Keratinocyte (primary cell): ENCODE results near the gene CYP4B1. TPM values are rescaled to one million over a fixed set of nuclear protein-coding genes. Genes with fewer than 3 reads are reported as not detected.
"Not testable (repeated sequence)": the region's sequence is repeated elsewhere in the genome, so short reads cannot be mapped to it uniquely, and the experiment has no call there.

Experiments used
- DNase-seq: peaks from one replicate; pipeline ENCODE4 v3.0.0-alpha.2; 2011; ENCODE audit warnings: low read depth, missing footprints, low spot score
- FAIRE-seq: peaks from 2 replicates; lab custom pipeline; 2011; peaks lifted over from hg19 to GRCh38; lab: Jason Lieb, UNC
- H2AFZ ChIP-seq: 2 replicates; pipeline ENCODE4 v1.6.0; 2012; ENCODE audit warnings: low read length, control low read depth, inconsistent platforms; ENCODE audit not compliant: control insufficient read depth
- H3K27ac ChIP-seq: 2 replicates; pipeline ENCODE4 v1.5.1; 2011; ENCODE audit warnings: low read length; ENCODE audit not compliant: control insufficient read depth, insufficient read depth
- H3K27me3 ChIP-seq: 3 replicates; pipeline ENCODE4 v1.6.0; 2011; ENCODE audit warnings: low read length; ENCODE audit not compliant: control insufficient read depth, insufficient read depth; ENCODE audit errors: extremely low read depth
- H3K36me3 ChIP-seq, 2 experiments: 2 replicates in 1 of 2; 3 replicates in 1 of 2; pipeline ENCODE4 v1.5.1; 2011; ENCODE audit warnings: low read length in 2 of 2, mild to moderate bottlenecking in 1 of 2; ENCODE audit not compliant: control insufficient read depth in 2 of 2, insufficient read depth in 2 of 2; ENCODE audit errors: extremely low read depth in 1 of 2
- H3K4me1 ChIP-seq: 3 replicates; pipeline ENCODE4 v1.5.1; 2011; ENCODE audit warnings: low read length; ENCODE audit not compliant: control insufficient read depth, insufficient read depth; ENCODE audit errors: extremely low read depth
- H3K4me2 ChIP-seq: 3 replicates; pipeline ENCODE4 v1.6.0; 2011; ENCODE audit warnings: low read depth, low read length; ENCODE audit not compliant: control insufficient read depth, insufficient read depth; ENCODE audit errors: extremely low read depth
- H3K4me3 ChIP-seq, 3 experiments: fragments of 200-600 bp in 1 of 3; sonication (generic) in 1 of 3; 2 replicates in 2 of 3; 3 replicates in 1 of 3; pipeline ENCODE4 v1.5.1; 2011 to 2016; ENCODE audit warnings: low read length in 3 of 3, mild to moderate bottlenecking in 3 of 3, control low read depth in 2 of 3, inconsistent platforms in 1 of 3, low read depth in 1 of 3, mixed read lengths in 1 of 3, mixed run types in 1 of 3, moderate library complexity in 1 of 3; ENCODE audit not compliant: control insufficient read depth in 2 of 3, insufficient read depth in 2 of 3; ENCODE audit errors: extremely low read depth in 1 of 3
- H3K79me2 ChIP-seq: 2 replicates; pipeline ENCODE4 v1.6.0; 2012; ENCODE audit warnings: low read length; ENCODE audit not compliant: control insufficient read depth, insufficient read depth
- H3K9ac ChIP-seq: 3 replicates; pipeline ENCODE4 v1.6.0; 2011; ENCODE audit warnings: low read length; ENCODE audit not compliant: control insufficient read depth, insufficient read depth; ENCODE audit errors: extremely low read depth
- H3K9me1 ChIP-seq: 3 replicates; pipeline ENCODE4 v1.6.0; 2011; ENCODE audit warnings: low read length; ENCODE audit not compliant: control insufficient read depth, insufficient read depth; ENCODE audit errors: extremely low read depth
- H3K9me3 ChIP-seq: 2 replicates; pipeline ENCODE4 v1.5.1; 2012; ENCODE audit warnings: low read depth, low read length; ENCODE audit not compliant: control insufficient read depth
- H4K20me1 ChIP-seq: 3 replicates; pipeline ENCODE4 v1.6.0; 2011; ENCODE audit warnings: low read length; ENCODE audit not compliant: control insufficient read depth, insufficient read depth; ENCODE audit errors: extremely low read depth
- EZH2 ChIP-seq: IDR thresholded peaks from one replicate; pipeline ENCODE4 v1.6.1; 2012; ENCODE audit warnings: inconsistent platforms, mild to moderate bottlenecking, low read length, moderate library complexity
- dilution Hi-C: fragments of 300-500 bp; cut with MboI; formaldehyde crosslinking; loops from one replicate; pipeline ENCODE4 v1.7.0; 2020; ENCODE audit warnings: low sequenced_read_pairs; ENCODE audit not compliant: extremely low pct_ligation_motif_present
- polyA plus RNA-seq, 5 experiments: library from polyadenylated mRNA; depleted of rRNA in 3 of 5; stranded (reverse) in 3 of 5; stranded (forward) in 1 of 5; unstranded in 1 of 5; fragments of >200 nt; gene quantifications; 1 replicate in 1 of 5; 2 replicates in 3 of 5; 3 replicates in 1 of 5; pipeline versions ENCODE4 v1.2.1 to v1.2.3, GENCODE V29; 2011 to 2012; ENCODE audit warnings: missing spikeins in 2 of 5, low read depth in 1 of 5, low replicate concordance in 1 of 5
- TF ChIP-seq, protein P1 (sequence below), 3 experiments: IDR thresholded peaks in 1 of 3; conservative IDR thresholded peaks in 1 of 3; optimal IDR thresholded peaks in 1 of 3; 2 replicates in 2 of 3; 3 replicates in 1 of 3; pipeline versions ENCODE3 to v1.5.1; 2011; ENCODE audit warnings: low read length in 3 of 3, mild to moderate bottlenecking in 3 of 3, moderate library complexity in 2 of 3, control low read depth in 1 of 3, inconsistent platforms in 1 of 3; ENCODE audit not compliant: insufficient read depth in 2 of 3; ENCODE audit errors: extremely low read depth in 1 of 3

CYP4B1 gene
- polyA plus RNA-seq, 1 donor (not counting 4 experiments of a cell fraction or from before 2014, with no cell fraction given): 2.1 TPM

DNA sequence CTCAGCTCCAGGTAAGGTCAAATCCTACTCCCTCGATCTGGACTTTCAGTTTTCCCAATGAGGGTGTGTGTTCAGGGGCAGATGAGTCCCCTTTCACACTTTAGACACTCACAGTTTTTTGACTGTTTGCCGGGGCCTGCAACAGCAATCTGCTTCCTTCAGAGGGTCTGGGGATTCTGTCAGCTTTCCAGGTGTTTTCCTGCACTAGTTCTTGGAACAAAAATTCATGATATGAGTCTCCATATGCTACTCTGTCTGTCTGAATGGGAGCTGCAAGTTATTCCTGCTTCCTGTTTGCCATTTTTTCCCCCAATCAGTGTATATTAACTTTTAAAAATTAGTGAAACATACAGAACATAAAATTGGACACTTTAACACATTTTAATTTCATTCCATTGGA is 24.3 kb downstream of the CYP4B1 start:
- Histone ChIP-seq H3K27ac (no peak overlapping the region), H3K4me2 (no peak overlapping the region), H3K4me1 (no peaks in the 10 kb centered on the region), H3K9ac (no peak overlapping the region), H3K9me3 (no peaks in the 10 kb centered on the region), H3K79me2 (no peaks in the 10 kb centered on the region), H2AFZ (no peak overlapping the region), H3K9me1 (no peaks in the 10 kb centered on the region), H4K20me1 (no peaks in the 10 kb centered on the region), H3K36me3 (no peaks in the 10 kb centered on the region), H3K27me3 (no peaks in the 10 kb centered on the region), H3K4me3 (no peak overlapping the region)
- TF ChIP-seq EZH2: no peak
- FAIRE-seq (no peak), DNase-seq (no peak)
- dilution Hi-C loops: no loop called here

DNA sequence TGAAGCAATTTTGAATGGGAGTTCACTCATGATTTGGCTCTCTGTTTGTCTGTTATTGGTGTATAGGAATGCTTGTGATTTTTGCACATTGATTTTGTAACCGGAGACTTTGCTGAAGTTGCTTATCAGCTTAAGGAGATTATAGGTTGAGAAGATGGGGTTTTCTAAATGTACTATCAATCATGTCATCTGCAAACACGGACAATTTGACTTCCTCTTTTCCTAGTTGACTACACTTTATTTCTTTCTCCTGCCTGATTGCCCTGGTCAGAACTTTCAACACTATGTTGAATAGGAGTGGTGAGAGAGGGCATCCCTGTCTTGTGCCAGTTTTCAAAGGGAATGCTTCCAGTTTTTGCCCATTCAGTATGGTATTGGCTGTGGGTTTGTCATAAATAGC is 28.0 kb downstream of the CYP4B1 start:
- H3K27ac ChIP-seq, dilution Hi-C loops, H3K4me3 ChIP-seq, H3K9ac ChIP-seq, H3K79me2 ChIP-seq, H3K9me3 ChIP-seq, H3K9me1 ChIP-seq, H2AFZ ChIP-seq, H3K36me3 ChIP-seq, H4K20me1 ChIP-seq, H3K27me3 ChIP-seq, FAIRE-seq, H3K4me2 ChIP-seq, DNase-seq, H3K4me1 ChIP-seq: not testable (repeated sequence)

- TF ChIP-seq, protein P1, sequence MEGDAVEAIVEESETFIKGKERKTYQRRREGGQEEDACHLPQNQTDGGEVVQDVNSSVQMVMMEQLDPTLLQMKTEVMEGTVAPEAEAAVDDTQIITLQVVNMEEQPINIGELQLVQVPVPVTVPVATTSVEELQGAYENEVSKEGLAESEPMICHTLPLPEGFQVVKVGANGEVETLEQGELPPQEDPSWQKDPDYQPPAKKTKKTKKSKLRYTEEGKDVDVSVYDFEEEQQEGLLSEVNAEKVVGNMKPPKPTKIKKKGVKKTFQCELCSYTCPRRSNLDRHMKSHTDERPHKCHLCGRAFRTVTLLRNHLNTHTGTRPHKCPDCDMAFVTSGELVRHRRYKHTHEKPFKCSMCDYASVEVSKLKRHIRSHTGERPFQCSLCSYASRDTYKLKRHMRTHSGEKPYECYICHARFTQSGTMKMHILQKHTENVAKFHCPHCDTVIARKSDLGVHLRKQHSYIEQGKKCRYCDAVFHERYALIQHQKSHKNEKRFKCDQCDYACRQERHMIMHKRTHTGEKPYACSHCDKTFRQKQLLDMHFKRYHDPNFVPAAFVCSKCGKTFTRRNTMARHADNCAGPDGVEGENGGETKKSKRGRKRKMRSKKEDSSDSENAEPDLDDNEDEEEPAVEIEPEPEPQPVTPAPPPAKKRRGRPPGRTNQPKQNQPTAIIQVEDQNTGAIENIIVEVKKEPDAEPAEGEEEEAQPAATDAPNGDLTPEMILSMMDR (optimal IDR thresholded peaks at IDR 0.05 in 1 of 3, IDR thresholded peaks at IDR 0.05 in 1 of 3, conservative IDR thresholded peaks at IDR 0.05 in 1 of 3; ENCODE audit: extremely low read depth in 1 of 3, insufficient read depth in 2 of 3, low read length in 3 of 3): no peak
- TF ChIP-seq EZH2: no peak
- H3K27me3 ChIP-seq: no peaks in the 10 kb centered on the region
- no peaks in the 10 kb centered on the region for H3K9me1 ChIP-seq
- H3K36me3 ChIP-seq: no peaks in the 10 kb centered on the region
- H3K79me2 ChIP-seq: no peaks in the 10 kb centered on the region
- no peak overlapping the region for H3K27ac ChIP-seq
- H4K20me1 ChIP-seq: no peaks in the 10 kb centered on the region
- DNase-seq: no peak
- H2AFZ ChIP-seq: no peak overlapping the region
- no peaks in the 10 kb centered on the region for H3K9me3 ChIP-seq
- dilution Hi-C loops: no loop called here
- H3K4me2 ChIP-seq: no peak overlapping the region
- no peak overlapping the region for H3K9ac ChIP-seq
- H3K4me3 ChIP-seq: no peak overlapping the region
- H3K4me1 ChIP-seq: no peaks in the 10 kb centered on the region
- FAIRE-seq: no peak
Observed at GRCh38 chr1:46830665-46831322, 31.9 kb downstream of the CYP4B1 start.

GRCh38 chr1:46835469-46835868 is 36.6 kb downstream of the CYP4B1 start:
- DNase-seq, H3K9me1 ChIP-seq, FAIRE-seq, H3K27me3 ChIP-seq, dilution Hi-C loops, H3K4me3 ChIP-seq, H3K4me1 ChIP-seq, H3K9me3 ChIP-seq, H2AFZ ChIP-seq, H3K36me3 ChIP-seq, H3K4me2 ChIP-seq, H3K79me2 ChIP-seq, H4K20me1 ChIP-seq, H3K27ac ChIP-seq, H3K9ac ChIP-seq: not testable (repeated sequence)
